C1 segment of cervical spinal cord (tissue), 14 donors: ENCODE measurements around the gene ANKK1.
A peak's percentile ranks its signal among the peaks of the same experiment; 100 is the strongest.

ENCODE experiments used
- DNase-seq, 14 donors: peaks; one replicate each; lab custom pipeline; 2025; lab: John Stamatoyannopoulos, UW

ANKK1 gene, protein sequence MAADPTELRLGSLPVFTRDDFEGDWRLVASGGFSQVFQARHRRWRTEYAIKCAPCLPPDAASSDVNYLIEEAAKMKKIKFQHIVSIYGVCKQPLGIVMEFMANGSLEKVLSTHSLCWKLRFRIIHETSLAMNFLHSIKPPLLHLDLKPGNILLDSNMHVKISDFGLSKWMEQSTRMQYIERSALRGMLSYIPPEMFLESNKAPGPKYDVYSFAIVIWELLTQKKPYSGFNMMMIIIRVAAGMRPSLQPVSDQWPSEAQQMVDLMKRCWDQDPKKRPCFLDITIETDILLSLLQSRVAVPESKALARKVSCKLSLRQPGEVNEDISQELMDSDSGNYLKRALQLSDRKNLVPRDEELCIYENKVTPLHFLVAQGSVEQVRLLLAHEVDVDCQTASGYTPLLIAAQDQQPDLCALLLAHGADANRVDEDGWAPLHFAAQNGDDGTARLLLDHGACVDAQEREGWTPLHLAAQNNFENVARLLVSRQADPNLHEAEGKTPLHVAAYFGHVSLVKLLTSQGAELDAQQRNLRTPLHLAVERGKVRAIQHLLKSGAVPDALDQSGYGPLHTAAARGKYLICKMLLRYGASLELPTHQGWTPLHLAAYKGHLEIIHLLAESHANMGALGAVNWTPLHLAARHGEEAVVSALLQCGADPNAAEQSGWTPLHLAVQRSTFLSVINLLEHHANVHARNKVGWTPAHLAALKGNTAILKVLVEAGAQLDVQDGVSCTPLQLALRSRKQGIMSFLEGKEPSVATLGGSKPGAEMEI

DNA sequence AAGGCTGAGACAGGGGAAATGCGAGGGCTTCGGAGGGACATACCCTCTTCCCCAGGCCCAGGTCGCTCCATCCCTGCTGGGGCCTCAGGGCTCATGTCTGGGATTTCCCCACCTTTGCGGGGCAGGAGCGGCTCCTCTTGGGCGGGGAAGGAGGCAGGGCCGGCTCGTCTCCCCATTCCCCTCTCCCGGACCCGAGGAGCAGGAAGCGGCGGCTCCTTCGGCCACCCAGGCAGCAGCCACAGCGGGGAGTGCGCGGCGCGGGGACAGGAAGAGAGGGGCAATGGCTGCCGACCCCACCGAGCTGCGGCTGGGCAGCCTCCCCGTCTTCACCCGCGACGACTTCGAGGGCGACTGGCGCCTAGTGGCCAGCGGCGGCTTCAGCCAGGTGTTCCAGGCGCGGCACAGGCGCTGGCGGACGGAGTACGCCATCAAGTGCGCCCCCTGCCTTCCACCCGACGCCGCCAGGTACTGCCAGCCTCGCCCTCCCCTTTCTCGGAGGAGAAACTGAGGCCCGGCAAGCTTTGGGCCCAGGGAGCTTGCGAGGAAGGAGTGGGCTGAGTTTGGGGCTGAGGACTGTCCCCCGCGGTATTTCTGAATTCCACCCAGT lies at the start of gene ANKK1:
ANKK1 (plus strand) TSS at position 175 of the 607 bp plus-strand sequence; CDS start at position 281, 106 bp downstream.
- no peak for DNase-seq

GRCh38 chr11:113338730-113339129 lies 48.8 kb upstream of the ANKK1 start:
- no peak for DNase-seq

GRCh38 chr11:113339929-113340589 lies 47.5 kb upstream of the ANKK1 start:
- no peak for DNase-seq

- DNase-seq = no peak
Measured at GRCh38 chr11:113341388-113342165, 46.0 kb upstream of the ANKK1 start.

DNA sequence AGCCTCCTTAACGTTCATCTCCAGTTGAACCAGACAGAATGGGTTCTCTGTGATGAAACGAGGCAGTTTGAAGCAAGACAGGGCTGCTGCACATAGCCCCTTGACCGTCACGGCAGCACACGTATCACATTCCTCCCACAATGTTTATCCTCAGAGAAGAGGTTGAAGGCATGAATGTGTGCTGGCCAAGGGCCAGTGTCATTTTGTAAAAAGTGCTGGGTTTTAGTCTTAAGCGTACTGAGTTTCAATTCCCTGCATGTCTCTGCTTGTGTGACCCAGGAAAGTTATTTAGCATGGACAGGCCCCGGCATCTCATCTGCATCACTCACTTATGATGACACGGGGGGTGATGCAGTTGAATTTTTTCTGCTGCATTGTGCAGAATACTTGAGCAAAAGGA lies 41.6 kb upstream of the ANKK1 start:
- DNase-seq = no peak

- DNase-seq = no peak
Measured at GRCh38 chr11:113349528-113349927, 38.1 kb upstream of the ANKK1 start.

DNA sequence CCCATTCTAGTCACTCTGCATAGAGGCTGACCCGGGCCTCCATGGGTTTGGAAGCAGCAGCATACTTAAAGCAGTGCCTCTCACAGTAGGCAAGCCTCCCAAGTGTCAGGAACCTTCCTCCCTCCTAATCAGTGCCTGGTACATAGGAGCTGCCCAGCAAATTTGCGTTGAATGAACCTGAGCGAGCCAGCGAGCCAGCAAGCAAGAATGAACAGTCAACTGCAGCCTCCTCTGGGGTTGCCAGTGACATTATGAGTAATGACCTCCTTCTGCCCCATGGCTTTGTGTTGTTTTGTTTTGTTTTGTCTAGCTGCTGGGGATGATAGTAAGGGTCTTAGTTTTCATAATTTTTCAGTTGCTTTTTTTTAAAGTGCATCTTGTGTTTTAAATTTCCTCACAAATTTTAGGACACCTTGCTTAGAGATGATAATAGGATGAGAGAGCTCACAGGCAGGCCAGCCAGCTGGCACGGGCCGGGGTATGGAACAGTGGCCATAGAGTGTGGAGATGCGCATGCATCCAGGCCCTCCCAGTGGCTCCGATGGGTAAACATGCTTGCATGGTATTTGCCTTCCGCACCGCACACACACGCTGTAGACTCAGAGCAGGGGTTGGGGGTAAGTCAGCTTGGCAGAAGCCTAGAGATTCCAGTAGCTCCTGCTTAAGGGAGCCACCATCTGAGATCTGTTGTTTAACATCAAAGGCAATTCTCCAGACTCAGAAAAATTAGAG lies 37.1 kb upstream of the ANKK1 start:
- peak in 1 of 14 donors; percentile 84 for DNase-seq

- peak in 1 of 14 donors; percentile 68 for DNase-seq
Measured at GRCh38 chr11:113351068-113351450, 36.5 kb upstream of the ANKK1 start.

DNA sequence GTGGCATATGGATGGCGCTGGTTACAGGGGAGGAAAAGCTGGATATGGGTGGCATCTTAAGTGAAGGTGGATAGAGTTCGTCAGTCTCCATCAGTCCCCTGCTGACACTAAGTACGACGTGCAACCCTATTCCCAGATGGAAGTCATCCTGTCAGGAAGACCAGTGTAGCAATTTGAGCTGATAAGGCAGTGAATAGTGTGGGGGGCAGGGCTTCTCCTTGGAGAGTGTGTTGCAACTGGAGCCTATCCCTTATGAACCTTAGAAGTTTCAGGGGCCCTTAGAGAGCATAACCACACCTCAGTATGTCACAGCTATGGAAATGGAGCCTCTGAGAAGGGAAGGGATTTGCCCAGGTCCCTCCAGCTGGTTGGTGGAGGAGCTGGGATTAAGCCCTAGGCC lies 36.1 kb upstream of the ANKK1 start:
- peak in 1 of 14 donors; percentile 46 for DNase-seq

- no peak for DNase-seq
Measured at GRCh38 chr11:113356203-113356602, 31.4 kb upstream of the ANKK1 start.

DNA sequence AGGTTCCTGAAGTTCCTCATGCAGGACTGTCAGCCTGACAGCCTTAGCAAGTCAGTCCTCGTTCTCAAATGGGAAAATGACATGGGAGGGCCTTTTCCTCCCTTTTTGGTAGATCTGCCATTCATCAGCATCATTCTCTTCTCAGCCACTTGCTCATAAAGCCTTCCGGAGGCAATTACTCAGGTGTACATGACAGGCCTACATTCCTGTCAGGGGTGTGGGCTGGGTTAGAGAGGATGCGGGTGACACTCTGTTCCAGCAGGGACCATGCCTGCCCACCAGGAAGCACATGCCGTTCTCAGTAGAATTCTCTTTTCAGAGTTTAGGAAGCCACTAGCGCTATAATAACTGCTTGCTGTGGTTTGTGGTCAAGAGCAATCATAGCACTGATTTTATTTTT lies 24.2 kb upstream of the ANKK1 start:
- DNase-seq = no peak

DNA sequence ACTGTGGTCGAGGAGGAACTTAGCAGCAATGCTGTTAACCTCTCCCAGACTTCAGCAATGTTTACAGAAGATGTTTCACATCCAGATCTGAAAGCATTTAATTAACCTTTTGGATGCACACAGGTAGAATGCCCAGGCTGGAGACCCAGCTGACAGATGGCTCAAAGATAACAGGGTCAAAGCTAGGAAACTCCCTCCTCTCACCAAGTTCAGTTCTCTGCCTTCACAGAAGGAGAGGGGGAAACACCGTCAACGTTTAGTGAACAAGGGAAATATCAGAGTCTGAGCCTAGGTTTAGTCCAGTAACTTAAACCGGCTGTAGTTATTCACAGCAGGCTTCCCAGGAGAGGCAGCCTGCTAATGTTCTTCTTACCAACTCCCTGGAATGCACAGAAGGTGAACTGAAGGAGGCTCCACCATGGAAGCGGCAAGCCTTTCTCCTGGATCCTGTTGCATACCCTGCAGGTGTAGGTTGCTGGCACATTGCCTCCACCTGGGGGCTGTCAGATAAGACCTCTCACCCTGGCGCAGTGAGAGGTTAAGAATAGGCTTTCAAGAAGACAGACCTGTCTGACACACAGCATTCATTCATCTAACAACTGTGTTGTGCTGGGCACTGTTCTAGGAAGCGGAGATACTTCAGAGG lies 23.5 kb upstream of the ANKK1 start:
- DNase-seq = no peak

DNA sequence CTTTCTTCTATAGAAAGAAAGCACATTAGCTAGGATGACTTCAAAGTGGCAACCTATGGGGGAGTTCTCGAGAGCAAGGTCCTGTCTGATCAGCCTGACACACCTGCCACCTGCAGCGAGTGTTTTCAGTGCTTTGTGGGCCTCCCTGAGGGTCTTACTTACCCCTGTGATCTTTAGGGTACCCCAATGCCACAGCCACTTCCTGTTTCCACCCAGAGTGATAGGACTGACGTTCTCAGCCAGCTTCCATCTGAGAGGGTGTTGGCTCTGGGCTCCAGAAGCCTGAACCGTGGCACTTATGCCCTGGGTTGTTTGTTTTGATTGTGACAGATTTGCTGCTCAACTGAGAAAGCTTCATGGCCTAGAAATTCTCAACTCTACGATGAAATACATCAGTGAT lies 21.7 kb upstream of the ANKK1 start:
- no peak for DNase-seq

- no peak for DNase-seq
Measured at GRCh38 chr11:113369411-113369810, 18.2 kb upstream of the ANKK1 start.

- DNase-seq = peak in 1 of 14 donors; percentile 4
Measured at GRCh38 chr11:113370634-113371033, 16.9 kb upstream of the ANKK1 start.

DNA sequence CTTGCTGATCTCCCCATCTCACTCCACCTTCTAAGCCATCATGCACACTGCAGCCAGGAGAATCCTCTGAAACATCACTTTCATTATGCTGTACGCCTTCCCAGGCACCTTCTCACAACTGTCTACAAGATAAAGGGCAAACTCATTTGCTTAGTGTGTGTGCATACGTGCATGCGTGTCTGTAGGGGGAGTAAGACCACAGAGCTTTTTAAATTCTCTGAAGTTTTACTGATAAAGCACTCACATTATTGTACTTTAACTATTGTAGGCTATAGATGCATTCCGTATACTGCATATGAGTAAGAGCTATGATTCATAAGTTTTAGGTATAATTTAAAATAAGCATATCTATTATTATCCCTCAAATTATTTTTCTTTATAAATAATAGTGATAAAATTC lies 15.3 kb upstream of the ANKK1 start:
- no peak for DNase-seq

- DNase-seq = no peak
Measured at GRCh38 chr11:113373306-113373705, 14.3 kb upstream of the ANKK1 start.

DNA sequence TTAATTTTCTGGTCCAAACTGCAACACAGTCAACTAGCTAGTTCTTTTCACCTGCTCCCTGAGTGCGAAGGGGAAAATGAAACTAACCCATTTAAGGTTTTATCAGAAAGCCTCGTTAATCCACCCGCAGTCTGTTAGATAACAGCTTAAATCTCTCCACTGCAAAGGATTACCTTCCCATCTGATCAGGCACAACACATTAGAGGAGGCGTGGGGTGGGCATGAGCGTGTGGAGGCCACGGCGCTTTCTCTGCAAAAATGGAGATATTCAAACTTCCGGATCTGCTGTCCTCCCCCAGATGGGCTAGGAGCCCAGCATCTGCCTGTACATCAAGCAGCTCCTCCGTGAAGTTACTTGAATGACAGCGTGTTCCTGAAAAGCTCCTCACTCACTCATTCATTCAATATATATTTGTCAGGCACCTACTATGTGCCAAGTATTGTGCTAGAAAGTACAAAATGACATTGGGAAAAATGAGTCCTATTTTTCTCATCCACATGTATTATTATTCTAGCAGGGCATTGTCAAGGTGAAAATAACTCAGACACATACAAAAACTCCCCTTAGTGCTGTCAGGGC lies 13.5 kb upstream of the ANKK1 start:
- DNase-seq = no peak

- no peak for DNase-seq
Measured at GRCh38 chr11:113375402-113375801, 12.2 kb upstream of the ANKK1 start.

GRCh38 chr11:113376156-113376555 lies 11.4 kb upstream of the ANKK1 start:
- DNase-seq = no peak
